ENCODE data around the gene STK32B.

STK32B gene

GRCh38 chr4:5381961-5382441, 330.7 kb downstream of the STK32B start:
- no peak for TF ChIP-seq NFIC (IDR thresholded peaks at IDR 0.05)
- TF ChIP-seq REST (IDR thresholded peaks at IDR 0.05; ENCODE audit: low read depth): no peak
- TF ChIP-seq FOXM1 (IDR thresholded peaks at IDR 0.05; ENCODE audit: borderline replicate concordance, low read depth): no peak
- TF ChIP-seq RAD21 (IDR thresholded peaks at IDR 0.05; ENCODE audit: low read depth): no peak
- no peak for TF ChIP-seq TEAD4 (IDR thresholded peaks at IDR 0.05)
- no peak for TF ChIP-seq CREB1 (IDR thresholded peaks at IDR 0.05; ENCODE audit: low read depth)
- TF ChIP-seq TCF12 (IDR thresholded peaks at IDR 0.05; ENCODE audit: low read depth): no peak

- TF ChIP-seq REST (IDR thresholded peaks at IDR 0.05; ENCODE audit: low read depth) (no peak), EGR1 (IDR thresholded peaks at IDR 0.05) (no peak), FOXM1 (IDR thresholded peaks at IDR 0.05; ENCODE audit: borderline replicate concordance, low read depth) (no peak), RAD21 (IDR thresholded peaks at IDR 0.05; ENCODE audit: low read depth) (no peak), TAF1 (IDR thresholded peaks at IDR 0.05; ENCODE audit: low read depth) (no peak), TCF12 (IDR thresholded peaks at IDR 0.05; ENCODE audit: low read depth) (no peak), CREB1 (IDR thresholded peaks at IDR 0.05; ENCODE audit: low read depth) (no peak), YY1 (IDR thresholded peaks at IDR 0.05; ENCODE audit: low read depth) (no peak), ZBTB7A (IDR thresholded peaks at IDR 0.05; ENCODE audit: low read depth) (no peak), USF1 (IDR thresholded peaks at IDR 0.05) (no peak), EP300 (IDR thresholded peaks at IDR 0.05; ENCODE audit: borderline replicate concordance) (no peak), CEBPB (IDR thresholded peaks at IDR 0.05) (no peak)
Measured at GRCh38 chr4:5383191-5383980, 332.1 kb downstream of the STK32B start.

GRCh38 chr4:5385741-5386311, 334.5 kb downstream of the STK32B start:
- TF ChIP-seq TEAD4 (IDR thresholded peaks at IDR 0.05): no peak
- TF ChIP-seq EGR1 (IDR thresholded peaks at IDR 0.05): no peak
- TF ChIP-seq FOXM1 (IDR thresholded peaks at IDR 0.05; ENCODE audit: borderline replicate concordance, low read depth): no peak
- no peak for TF ChIP-seq TAF1 (IDR thresholded peaks at IDR 0.05; ENCODE audit: low read depth)
- no peak for TF ChIP-seq NFIC (IDR thresholded peaks at IDR 0.05)
- no peak for TF ChIP-seq USF1 (IDR thresholded peaks at IDR 0.05)
- TF ChIP-seq EP300 (IDR thresholded peaks at IDR 0.05; ENCODE audit: borderline replicate concordance): no peak
- no peak for TF ChIP-seq CEBPB (IDR thresholded peaks at IDR 0.05)
- no peak for TF ChIP-seq RAD21 (IDR thresholded peaks at IDR 0.05; ENCODE audit: low read depth)
- no peak for TF ChIP-seq TCF12 (IDR thresholded peaks at IDR 0.05; ENCODE audit: low read depth)
- TF ChIP-seq CREB1 (IDR thresholded peaks at IDR 0.05; ENCODE audit: low read depth): no peak
- TF ChIP-seq REST (IDR thresholded peaks at IDR 0.05; ENCODE audit: low read depth): no peak
- no peak for TF ChIP-seq MAX (IDR thresholded peaks at IDR 0.05)
- TF ChIP-seq ZBTB7A (IDR thresholded peaks at IDR 0.05; ENCODE audit: low read depth): no peak
- no peak for TF ChIP-seq YY1 (IDR thresholded peaks at IDR 0.05; ENCODE audit: low read depth)

- TF ChIP-seq REST (IDR thresholded peaks at IDR 0.05; ENCODE audit: low read depth) (no peak), NFIC (IDR thresholded peaks at IDR 0.05) (no peak), TAF1 (IDR thresholded peaks at IDR 0.05; ENCODE audit: low read depth) (no peak), CEBPB (IDR thresholded peaks at IDR 0.05) (no peak), CREB1 (IDR thresholded peaks at IDR 0.05; ENCODE audit: low read depth) (no peak), TEAD4 (IDR thresholded peaks at IDR 0.05) (no peak), TCF12 (IDR thresholded peaks at IDR 0.05; ENCODE audit: low read depth) (no peak), FOXM1 (IDR thresholded peaks at IDR 0.05; ENCODE audit: borderline replicate concordance, low read depth) (no peak), EP300 (IDR thresholded peaks at IDR 0.05; ENCODE audit: borderline replicate concordance) (no peak), MAX (IDR thresholded peaks at IDR 0.05) (no peak), EGR1 (IDR thresholded peaks at IDR 0.05) (no peak), YY1 (IDR thresholded peaks at IDR 0.05; ENCODE audit: low read depth) (no peak), RAD21 (IDR thresholded peaks at IDR 0.05; ENCODE audit: low read depth) (no peak), ZBTB7A (IDR thresholded peaks at IDR 0.05; ENCODE audit: low read depth) (no peak), USF1 (IDR thresholded peaks at IDR 0.05) (no peak)
Measured at GRCh38 chr4:5386921-5387320, 335.6 kb downstream of the STK32B start.

All from Ishikawa (cell line).